ENCODE measurements around the gene AQP6.

DNA sequence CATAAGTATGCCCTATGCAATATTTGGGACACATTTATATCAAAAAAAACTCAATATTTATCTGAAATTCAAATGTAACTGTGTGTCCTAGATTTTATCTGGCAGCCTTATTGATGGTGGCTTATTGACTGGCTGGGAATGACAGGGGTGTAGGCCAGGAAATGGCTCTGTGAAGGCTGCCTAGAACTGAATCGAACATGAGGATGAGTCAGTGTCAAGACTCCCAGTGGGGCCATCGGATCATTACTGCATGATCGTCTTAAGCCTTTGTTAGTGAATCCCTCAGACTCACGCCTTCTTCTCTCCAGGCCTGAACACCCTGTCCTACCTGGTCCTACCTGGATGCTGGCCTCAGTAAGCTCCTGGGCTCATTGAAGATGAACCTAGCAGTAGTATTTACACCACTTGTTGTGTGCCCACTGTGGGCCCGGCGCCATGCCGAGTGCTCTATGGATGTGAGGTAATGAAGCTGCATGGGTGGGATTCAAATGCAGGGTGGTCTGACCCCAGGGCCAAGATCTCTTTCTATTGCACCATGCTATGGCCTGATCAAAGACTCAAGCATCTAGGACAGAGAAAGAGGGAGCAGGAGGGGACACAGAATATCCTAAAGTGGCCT is 48.0 kb upstream of the AQP6 start:
- TF ChIP-seq, protein P1, sequence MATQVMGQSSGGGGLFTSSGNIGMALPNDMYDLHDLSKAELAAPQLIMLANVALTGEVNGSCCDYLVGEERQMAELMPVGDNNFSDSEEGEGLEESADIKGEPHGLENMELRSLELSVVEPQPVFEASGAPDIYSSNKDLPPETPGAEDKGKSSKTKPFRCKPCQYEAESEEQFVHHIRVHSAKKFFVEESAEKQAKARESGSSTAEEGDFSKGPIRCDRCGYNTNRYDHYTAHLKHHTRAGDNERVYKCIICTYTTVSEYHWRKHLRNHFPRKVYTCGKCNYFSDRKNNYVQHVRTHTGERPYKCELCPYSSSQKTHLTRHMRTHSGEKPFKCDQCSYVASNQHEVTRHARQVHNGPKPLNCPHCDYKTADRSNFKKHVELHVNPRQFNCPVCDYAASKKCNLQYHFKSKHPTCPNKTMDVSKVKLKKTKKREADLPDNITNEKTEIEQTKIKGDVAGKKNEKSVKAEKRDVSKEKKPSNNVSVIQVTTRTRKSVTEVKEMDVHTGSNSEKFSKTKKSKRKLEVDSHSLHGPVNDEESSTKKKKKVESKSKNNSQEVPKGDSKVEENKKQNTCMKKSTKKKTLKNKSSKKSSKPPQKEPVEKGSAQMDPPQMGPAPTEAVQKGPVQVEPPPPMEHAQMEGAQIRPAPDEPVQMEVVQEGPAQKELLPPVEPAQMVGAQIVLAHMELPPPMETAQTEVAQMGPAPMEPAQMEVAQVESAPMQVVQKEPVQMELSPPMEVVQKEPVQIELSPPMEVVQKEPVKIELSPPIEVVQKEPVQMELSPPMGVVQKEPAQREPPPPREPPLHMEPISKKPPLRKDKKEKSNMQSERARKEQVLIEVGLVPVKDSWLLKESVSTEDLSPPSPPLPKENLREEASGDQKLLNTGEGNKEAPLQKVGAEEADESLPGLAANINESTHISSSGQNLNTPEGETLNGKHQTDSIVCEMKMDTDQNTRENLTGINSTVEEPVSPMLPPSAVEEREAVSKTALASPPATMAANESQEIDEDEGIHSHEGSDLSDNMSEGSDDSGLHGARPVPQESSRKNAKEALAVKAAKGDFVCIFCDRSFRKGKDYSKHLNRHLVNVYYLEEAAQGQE (IDR thresholded peaks at IDR 0.05; ENCODE audit: low read depth), result no peak
- no peak for TF ChIP-seq RAD21 (IDR thresholded peaks at IDR 0.05; ENCODE audit: low read depth)
- no peak for TF ChIP-seq TCF12 (IDR thresholded peaks at IDR 0.05; ENCODE audit: low read depth)
- no peak for TF ChIP-seq FOXM1 (IDR thresholded peaks at IDR 0.05; ENCODE audit: borderline replicate concordance, low read depth)
- TF ChIP-seq CREB1 (IDR thresholded peaks at IDR 0.05; ENCODE audit: low read depth), result no peak
- TF ChIP-seq, protein P2, sequence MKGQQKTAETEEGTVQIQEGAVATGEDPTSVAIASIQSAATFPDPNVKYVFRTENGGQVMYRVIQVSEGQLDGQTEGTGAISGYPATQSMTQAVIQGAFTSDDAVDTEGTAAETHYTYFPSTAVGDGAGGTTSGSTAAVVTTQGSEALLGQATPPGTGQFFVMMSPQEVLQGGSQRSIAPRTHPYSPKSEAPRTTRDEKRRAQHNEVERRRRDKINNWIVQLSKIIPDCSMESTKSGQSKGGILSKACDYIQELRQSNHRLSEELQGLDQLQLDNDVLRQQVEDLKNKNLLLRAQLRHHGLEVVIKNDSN (IDR thresholded peaks at IDR 0.05), result no peak
- TF ChIP-seq NFIC (IDR thresholded peaks at IDR 0.05), result no peak
- no peak for TF ChIP-seq YY1 (IDR thresholded peaks at IDR 0.05; ENCODE audit: low read depth)
- TF ChIP-seq, protein P3, sequence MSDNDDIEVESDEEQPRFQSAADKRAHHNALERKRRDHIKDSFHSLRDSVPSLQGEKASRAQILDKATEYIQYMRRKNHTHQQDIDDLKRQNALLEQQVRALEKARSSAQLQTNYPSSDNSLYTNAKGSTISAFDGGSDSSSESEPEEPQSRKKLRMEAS (IDR thresholded peaks at IDR 0.05), result no peak
- TF ChIP-seq ZBTB7A (IDR thresholded peaks at IDR 0.05; ENCODE audit: low read depth), result no peak
- TF ChIP-seq TAF1 (IDR thresholded peaks at IDR 0.05; ENCODE audit: low read depth), result no peak
- TF ChIP-seq TEAD4 (IDR thresholded peaks at IDR 0.05), result no peak
